Measurements from ENCODE around the gene TMEM242. TPM values are rescaled to one million over a fixed set of nuclear protein-coding genes. Genes with fewer than 3 reads are reported as not detected.

Gene TMEM242
- total and polyA plus RNA-seq, 2 donors (not counting 3 experiments of a cell fraction or from before 2014, with no cell fraction given) = 5.3 to 15.5 TPM

GRCh38 chr6:157240059-157240959 lies 83.0 kb downstream of the TMEM242 start:
- H3K9me1 ChIP-seq (replicated peaks; ENCODE audit: control insufficient read depth, extremely low read depth, insufficient read depth, low read length) = no peaks in the 10 kb centered on the region
- no peak overlapping the region for H3K4me2 ChIP-seq (ENCODE audit: insufficient read depth, low read length)
- H4K20me1 ChIP-seq (replicated peaks; ENCODE audit: control insufficient read depth, extremely low read depth, insufficient read depth, low read length) = no peaks in the 10 kb centered on the region
- CTCF ChIA-PET = interaction anchor here (1.1 kb wide), 1 partner anchor 23 kb away, joined by 4 read pairs; no protein-coding TSS in a partner anchor
- DNase-seq (ENCODE audit: low read depth, low spot score) (no peak), FAIRE-seq (no peak)
- H3K27me3 ChIP-seq (ENCODE audit: control insufficient read depth in 2 of 2, insufficient read depth in 2 of 2, low read length in 2 of 2) = peaks cover 22 to 28% of the 10 kb centered on the region in 2 experiments
- dilution Hi-C loops (cut with MboI; ENCODE audit: extremely low pct_ligation_motif_present, low sequenced_read_pairs) (no loop called here), intact Hi-C loops (cut with micrococcal nuclease) (no loop called here)
- H3K9ac ChIP-seq (replicated peaks; ENCODE audit: extremely low read depth, insufficient read depth, low read length) = no peak overlapping the region
- H3K36me3 ChIP-seq (ENCODE audit: control insufficient read depth in 2 of 2, extremely low read depth in 1 of 2, insufficient read depth in 2 of 2, low read length in 2 of 2) = no peaks in the 10 kb centered on the region
- H3K4me1 ChIP-seq (ENCODE audit: control insufficient read depth, extremely low read depth, insufficient read depth, low read length) = peaks cover 7% of the 10 kb centered on the region
- H3K79me2 ChIP-seq (ENCODE audit: control insufficient read depth, insufficient read depth, low read length) = no peaks in the 10 kb centered on the region
- no peak for TF ChIP-seq POLR2AphosphoS5 (IDR thresholded peaks at IDR 0.05; ENCODE audit: insufficient read depth, low read depth, low read length)
- no peak for TF ChIP-seq EZH2 (IDR thresholded peaks at IDR 0.05; ENCODE audit: borderline replicate concordance, low read depth, low read length, severe bottlenecking)
- no peak for TF ChIP-seq MAX (IDR thresholded peaks at IDR 0.05; ENCODE audit: insufficient read depth, insufficient read length)
- no peak for TF ChIP-seq JUN (IDR thresholded peaks at IDR 0.05; ENCODE audit: borderline replicate concordance, insufficient read depth, insufficient read length, low read depth)
- TF ChIP-seq FOS (IDR thresholded peaks at IDR 0.05; ENCODE audit: borderline replicate concordance, insufficient read depth, low read length) = no peak
- no peak for TF ChIP-seq CTCF (IDR thresholded peaks at IDR 0.05; ENCODE audit: extremely low read depth in 1 of 2, insufficient read depth in 1 of 2, low read depth in 1 of 2, low read length in 2 of 2)
- TF ChIP-seq MYC (IDR thresholded peaks at IDR 0.05; ENCODE audit: low read depth, low read length) = no peak
- TF ChIP-seq GATA2 (IDR thresholded peaks at IDR 0.05; ENCODE audit: insufficient read depth, insufficient read length, low read depth, low read length) = no peak
- no peak for TF ChIP-seq POLR2A (IDR thresholded peaks at IDR 0.05; ENCODE audit: low read depth, low read length)
- H3K27ac ChIP-seq (ENCODE audit: insufficient read depth, low read depth, low read length) = no peak overlapping the region
- no peaks in the 10 kb centered on the region for H3K9me3 ChIP-seq (replicated peaks; ENCODE audit: control insufficient read depth, insufficient read depth, low read length)
- H3K4me3 ChIP-seq (replicated peaks in 1 of 3; ENCODE audit: insufficient read depth in 1 of 3, low read depth in 1 of 3, low read length in 3 of 3) = no peak overlapping the region
- BruUV-seq (replicated peaks) = no TSS peak
- peak overlapping the region; percentile 64 for H2AFZ ChIP-seq (ENCODE audit: low read depth, low read length)
- POLR2A ChIA-PET = no interaction called here

Measured in endothelial cell of umbilical vein (primary cell).